ENCODE results near the gene GMCL1.

- TF ChIP-seq CTCF (IDR thresholded peaks at IDR 0.05) = no peak
- no peak for TF ChIP-seq POLR2A (IDR thresholded peaks at IDR 0.05)
Measured at GRCh38 chr2:69805887-69806286, 23.6 kb upstream of the GMCL1 start.
